Left cardiac atrium (tissue), 4 donors: ENCODE results near the gene CAMK2D. TPM values are rescaled to one million over a fixed set of nuclear protein-coding genes. Genes with fewer than 3 reads are reported as not detected.

Experiments used
- ATAC-seq, 2 donors: fragments of 200-7000 bp; cut with Tn5 transposase; one replicate each; pipeline ENCODE4 v1.9.1; 2020; ENCODE audit warnings: mild to moderate bottlenecking in 2 of 2, moderate library complexity in 2 of 2
- DNase-seq: peaks from one replicate; pipeline ENCODE4 v3.0.0-alpha.2; 2020
- intact Hi-C, 2 donors: fragments of 100-400 bp; cut with DNase I; formaldehyde crosslinking; loops; one replicate each; pipeline versions ENCODE4 v1.14.1 to v1.15.1; 2022 to 2023
- total RNA-seq, 2 donors: library from RNA; stranded (reverse); fragmentation: NEBNext Ultra II Directional; extraction: Animal tissue kit (Norgen Biotek cat#: 25700); gene quantifications; one replicate each; pipeline ENCODE4 v1.2.1, GENCODE V29; 2021
- donor health status: DM: no; HTN: yes; CAD: no.
- donor health status: DM: no; HTN: yes; CAD: no; lungs with severe emphysema.
- donor health status: DM: yes; HTN: yes; CAD: no.
- donor health status: Dilated cardiomyopathy.

The CAMK2D gene
- total RNA-seq, 2 donors from 2014 or later: 133 to 136 TPM

- DNase-seq: no peak
- ATAC-seq: no peak
- intact Hi-C loops: no loop called here
Measured at GRCh38 chr4:113528395-113528794, 233.1 kb downstream of the CAMK2D start.

- intact Hi-C loops: no loop called here
- no peak for ATAC-seq
- DNase-seq: no peak
Measured at GRCh38 chr4:113525521-113525920, 236.0 kb downstream of the CAMK2D start.

GRCh38 chr4:113524505-113525186, 236.9 kb downstream of the CAMK2D start:
- intact Hi-C loops: no loop called here
- DNase-seq (no peak), ATAC-seq (no peak)

- intact Hi-C loops: no loop called here
- DNase-seq (no peak), ATAC-seq (no peak)
Measured at GRCh38 chr4:113524096-113524495, 237.4 kb downstream of the CAMK2D start.

- DNase-seq (no peak), ATAC-seq (no peak)
- intact Hi-C loops: no loop called here
Measured at GRCh38 chr4:113522433-113522832, 239.1 kb downstream of the CAMK2D start.

GRCh38 chr4:113513382-113513781, 248.2 kb downstream of the CAMK2D start:
- no peak for ATAC-seq
- intact Hi-C loops: no loop called here
- DNase-seq: no peak

GRCh38 chr4:113512880-113513279, 248.7 kb downstream of the CAMK2D start:
- ATAC-seq (no peak), DNase-seq (no peak)
- intact Hi-C loops: no loop called here

- intact Hi-C loops: no loop called here
- ATAC-seq: no peak
Measured at GRCh38 chr4:113511944-113512343, 249.6 kb downstream of the CAMK2D start.

GRCh38 chr4:113509851-113510250, 251.7 kb downstream of the CAMK2D start:
- intact Hi-C loops: no loop called here
- ATAC-seq: no peak
- DNase-seq: no peak

More at GRCh38 chr4:113511944-113512343, 249.6 kb downstream of the CAMK2D start:
- no peak for DNase-seq

GRCh38 chr4:113505044-113505443, 256.5 kb downstream of the CAMK2D start:
- ATAC-seq (no peak), DNase-seq (no peak)
- intact Hi-C loops: no loop called here

GRCh38 chr4:113504422-113504821, 257.1 kb downstream of the CAMK2D start:
- no peak for DNase-seq
- intact Hi-C loops: no loop called here
- ATAC-seq: no peak

GRCh38 chr4:113503691-113504090, 257.8 kb downstream of the CAMK2D start:
- DNase-seq (no peak), ATAC-seq (peak in 1 of 2 donors; percentile 37)
- intact Hi-C loops: no loop called here

GRCh38 chr4:113502906-113503305, 258.6 kb downstream of the CAMK2D start:
- ATAC-seq: peak in 1 of 2 donors; percentile 66
- no peak for DNase-seq
- intact Hi-C loops: no loop called here

- intact Hi-C loops: no loop called here
- no peak for ATAC-seq
- DNase-seq: no peak
Measured at GRCh38 chr4:113502476-113502875, 259.1 kb downstream of the CAMK2D start.

- intact Hi-C loops: no loop called here
- ATAC-seq (no peak), DNase-seq (no peak)
Measured at GRCh38 chr4:113500424-113500823, 261.1 kb downstream of the CAMK2D start.

GRCh38 chr4:113499696-113500095, 261.8 kb downstream of the CAMK2D start:
- no peak for DNase-seq
- intact Hi-C loops: no loop called here
- peak in 1 of 2 donors; percentile 44 for ATAC-seq

GRCh38 chr4:113499166-113499565, 262.4 kb downstream of the CAMK2D start:
- intact Hi-C loops: no loop called here
- ATAC-seq (no peak), DNase-seq (no peak)

- DNase-seq (no peak), ATAC-seq (peak in 1 of 2 donors; percentile 21)
- intact Hi-C loops: no loop called here
Measured at GRCh38 chr4:113497154-113497884, 264.2 kb downstream of the CAMK2D start.

GRCh38 chr4:113496698-113497097, 264.8 kb downstream of the CAMK2D start:
- intact Hi-C loops: no loop called here
- ATAC-seq (no peak), DNase-seq (no peak)

GRCh38 chr4:113495790-113496189, 265.7 kb downstream of the CAMK2D start:
- intact Hi-C loops: no loop called here
- no peak for DNase-seq
- no peak for ATAC-seq

- no peak for ATAC-seq
- intact Hi-C loops: no loop called here
- no peak for DNase-seq
Measured at GRCh38 chr4:113483131-113483530, 278.4 kb downstream of the CAMK2D start.
